ENCODE measurements around the gene CPNE2. TPM values are rescaled to one million over a fixed set of nuclear protein-coding genes. Genes with fewer than 3 reads are reported as not detected.

Gene CPNE2
- total RNA-seq, 1 donor = 20.3 TPM

DNA sequence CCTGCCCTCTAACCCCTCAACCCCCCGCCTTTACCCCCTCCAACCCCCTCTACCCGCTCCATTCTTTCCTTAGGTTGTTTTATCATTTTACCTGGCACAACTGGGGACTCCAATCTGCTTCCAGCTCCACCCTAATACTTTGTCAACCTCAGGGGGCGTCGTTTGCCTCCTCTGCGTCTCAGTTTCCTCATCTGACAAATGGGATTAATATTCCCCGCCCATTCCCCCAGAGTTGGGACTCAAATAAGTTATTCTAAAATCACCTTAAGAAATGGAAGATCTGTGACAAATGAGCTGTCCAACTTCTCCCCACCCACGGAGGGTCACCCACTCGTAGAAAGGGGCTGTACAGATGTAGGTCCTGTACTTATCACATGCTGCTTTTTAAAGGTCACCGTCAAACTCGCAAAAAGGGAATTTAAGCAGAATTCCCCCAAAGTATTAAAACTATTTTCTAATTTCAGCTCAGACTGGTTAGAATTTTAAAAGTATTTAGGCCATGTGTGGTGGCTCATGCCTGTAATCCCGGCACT, 40.6 kb upstream of the CPNE2 start:
- no peak for TF ChIP-seq CTCF (IDR thresholded peaks at IDR 0.05; ENCODE audit: insufficient read depth, low read length)
- DNase-seq (ENCODE audit: low read depth) = no peak
- no peak overlapping the region for H3K4me3 ChIP-seq (ENCODE audit: low read depth, low read length)

GRCh38 chr16:57053206-57053605, 39.2 kb upstream of the CPNE2 start:
- TF ChIP-seq CTCF (IDR thresholded peaks at IDR 0.05; ENCODE audit: insufficient read depth, low read length) = no peak
- no peak overlapping the region for H3K4me3 ChIP-seq (ENCODE audit: low read depth, low read length)
- DNase-seq (ENCODE audit: low read depth) = no peak

GRCh38 chr16:57054338-57054737, 38.0 kb upstream of the CPNE2 start:
- no peak for TF ChIP-seq CTCF (IDR thresholded peaks at IDR 0.05; ENCODE audit: insufficient read depth, low read length)
- H3K4me3 ChIP-seq (ENCODE audit: low read depth, low read length) = no peak overlapping the region
- no peak for DNase-seq (ENCODE audit: low read depth)

DNA sequence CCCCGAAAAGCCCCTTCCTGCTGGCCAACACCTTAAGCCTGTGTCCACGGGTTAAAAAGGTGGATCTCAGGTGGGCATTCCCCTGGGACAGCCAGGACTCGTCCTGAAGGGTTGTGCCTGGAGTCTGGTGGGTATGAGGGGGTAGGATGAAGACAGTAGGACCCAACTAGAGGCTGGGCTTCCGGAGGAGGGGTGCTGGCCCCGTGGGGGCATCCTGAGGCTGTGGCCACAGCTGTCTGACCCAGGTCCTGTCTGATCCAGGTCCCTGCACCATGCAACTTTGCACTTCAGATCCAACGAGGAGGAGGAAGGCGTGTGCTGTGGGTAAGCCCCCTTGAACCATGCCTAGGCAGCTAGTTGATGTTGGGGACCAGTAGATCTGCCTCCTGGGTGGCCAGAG, 37.6 kb upstream of the CPNE2 start:
- DNase-seq (ENCODE audit: low read depth) = no peak
- H3K4me3 ChIP-seq (ENCODE audit: low read depth, low read length) = no peak overlapping the region
- TF ChIP-seq CTCF (IDR thresholded peaks at IDR 0.05; ENCODE audit: insufficient read depth, low read length) = no peak

- TF ChIP-seq CTCF (IDR thresholded peaks at IDR 0.05; ENCODE audit: insufficient read depth, low read length) = no peak
- no peak for DNase-seq (ENCODE audit: low read depth)
- H3K4me3 ChIP-seq (ENCODE audit: low read depth, low read length) = no peak overlapping the region
Observed at GRCh38 chr16:57055671-57056070, 36.7 kb upstream of the CPNE2 start.

DNA sequence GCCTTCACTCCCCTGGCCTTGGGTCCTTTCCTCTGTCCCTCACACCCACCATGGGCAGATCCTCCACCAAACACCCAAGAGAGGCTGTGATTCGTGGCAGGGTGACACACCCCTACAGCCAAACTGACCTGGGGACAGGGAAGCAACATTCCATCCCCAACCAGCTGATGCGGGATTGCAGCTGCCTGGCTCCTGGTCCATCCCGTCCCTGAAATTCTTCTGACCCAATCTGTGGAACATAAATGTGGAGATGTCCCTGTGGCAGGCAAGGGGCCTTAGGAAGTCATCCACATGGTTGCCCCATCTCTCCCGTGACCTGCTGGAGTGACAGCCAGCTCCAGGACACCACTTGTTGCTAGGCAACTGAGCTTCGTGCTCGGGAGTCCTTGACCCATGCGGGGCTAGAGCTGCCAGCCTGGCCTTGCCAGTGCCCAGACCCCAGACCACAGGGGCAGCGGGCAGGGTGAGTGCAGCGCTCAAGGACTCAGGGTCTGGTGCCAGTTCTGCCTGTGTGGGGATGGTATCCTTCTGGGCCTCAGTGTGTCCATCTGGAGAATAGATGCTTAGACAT, 34.0 kb upstream of the CPNE2 start:
- TF ChIP-seq CTCF (IDR thresholded peaks at IDR 0.05; ENCODE audit: insufficient read depth, low read length) = no peak
- no peak overlapping the region for H3K4me3 ChIP-seq (ENCODE audit: low read depth, low read length)
- no peak for DNase-seq (ENCODE audit: low read depth)

Data from fibroblast of the aortic adventitia (primary cell).